Midbrain (tissue), 1 donor: ENCODE data around the gene FBXO24.
"Not testable (repeated sequence)": the region's sequence is repeated elsewhere in the genome, so short reads cannot be mapped to it uniquely, and the experiment has no call there.

Source experiments
- DNase-seq: peaks from one replicate; lab custom pipeline; 2025; lab: John Stamatoyannopoulos, UW

Gene FBXO24

GRCh38 chr7:100586266-100587025 lies at the start of gene FBXO24:
Gene FBXO24 (plus strand): TSS chr7:100586328. CDS start chr7:100586626, 298 bp downstream.
- DNase-seq = peak; percentile 100

- DNase-seq = not testable (repeated sequence)
Measured at GRCh38 chr7:100536695-100537094, 49.4 kb upstream of the FBXO24 start.

DNA sequence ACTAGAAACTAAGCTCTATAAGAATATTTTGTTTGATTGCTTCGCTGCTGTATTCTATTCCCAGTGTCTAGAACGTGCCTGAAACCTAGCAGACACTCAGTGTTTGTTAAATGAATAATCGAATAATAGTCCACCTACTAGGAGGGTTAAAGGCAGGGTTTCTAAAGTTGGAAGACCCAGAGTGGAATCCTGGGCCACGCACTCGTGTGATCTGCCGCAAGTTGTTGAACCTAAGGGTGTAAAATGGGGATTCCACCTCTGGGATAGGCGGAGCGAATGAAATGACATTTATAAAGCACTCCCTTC lies 47.8 kb upstream of the FBXO24 start:
- DNase-seq = no peak

DNA sequence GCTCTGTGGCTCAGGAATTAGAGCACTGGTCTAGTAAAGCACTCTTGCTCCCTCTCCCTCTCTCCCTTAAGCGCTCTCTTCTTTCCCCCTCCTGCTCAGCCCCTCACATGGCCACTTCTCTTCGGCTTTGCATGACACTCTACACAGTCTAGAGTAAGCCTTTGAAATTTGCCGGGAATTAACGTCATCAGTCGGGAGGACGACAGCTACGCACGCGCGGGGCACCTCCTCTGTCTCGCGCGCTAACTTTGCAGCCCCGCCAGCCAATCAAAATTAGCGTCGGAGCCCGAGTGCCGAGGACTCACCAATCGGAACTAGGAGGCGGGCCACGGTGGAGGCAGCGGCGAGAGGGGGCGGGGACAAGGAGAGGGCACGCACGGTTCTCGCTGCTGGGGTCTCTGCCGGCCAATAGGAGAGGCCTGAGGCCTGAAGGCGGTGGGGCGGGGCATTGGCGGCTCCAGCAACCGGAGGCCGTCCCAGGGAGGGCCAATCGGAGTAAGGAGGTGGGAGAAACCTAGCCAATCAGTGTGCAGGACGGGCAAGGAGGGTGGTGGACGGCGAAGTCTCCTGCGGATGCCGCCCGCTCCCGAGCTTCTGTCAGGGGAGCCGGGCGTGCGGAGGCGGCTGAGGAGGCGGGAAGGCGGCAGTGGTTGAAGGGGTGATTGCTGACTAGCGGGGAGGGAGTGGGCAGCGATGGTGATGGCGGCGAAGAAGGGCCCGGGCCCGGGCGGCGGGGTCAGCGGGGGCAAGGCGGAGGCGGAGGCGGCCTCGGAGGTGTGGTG lies 47.3 kb upstream of the FBXO24 start, which contains the start of gene AGFG2:
AGFG2 (plus strand) TSS at position 550 of the 782 bp plus-strand sequence; CDS start at position 694, 144 bp downstream.
- DNase-seq = peak; percentile 100

GRCh38 chr7:100539436-100540006 lies 46.6 kb upstream of the FBXO24 start:
- no peak for DNase-seq

- no peak for DNase-seq
Measured at GRCh38 chr7:100540073-100540723, 45.9 kb upstream of the FBXO24 start.

GRCh38 chr7:100541309-100541708 lies 44.8 kb upstream of the FBXO24 start:
- DNase-seq = not testable (repeated sequence)

DNA sequence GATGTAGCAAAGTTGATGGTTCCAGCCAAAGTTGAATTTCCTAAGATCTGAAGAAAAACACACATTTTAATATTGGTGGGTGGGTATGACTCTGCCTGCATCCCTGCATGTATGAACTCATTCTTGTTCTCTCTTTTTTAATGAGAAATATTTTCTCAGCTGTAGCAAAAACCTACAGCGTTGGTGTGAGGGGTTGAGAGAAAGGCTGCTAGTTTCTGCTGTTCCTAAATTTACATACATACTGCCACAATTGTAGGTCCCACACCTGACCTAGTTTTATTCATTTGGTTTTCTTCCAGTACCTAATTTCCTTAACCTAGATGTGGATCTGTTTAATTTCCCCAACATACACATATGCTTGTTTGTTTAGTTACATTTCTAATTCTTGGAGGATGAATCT lies 42.5 kb upstream of the FBXO24 start:
- no peak for DNase-seq

DNA sequence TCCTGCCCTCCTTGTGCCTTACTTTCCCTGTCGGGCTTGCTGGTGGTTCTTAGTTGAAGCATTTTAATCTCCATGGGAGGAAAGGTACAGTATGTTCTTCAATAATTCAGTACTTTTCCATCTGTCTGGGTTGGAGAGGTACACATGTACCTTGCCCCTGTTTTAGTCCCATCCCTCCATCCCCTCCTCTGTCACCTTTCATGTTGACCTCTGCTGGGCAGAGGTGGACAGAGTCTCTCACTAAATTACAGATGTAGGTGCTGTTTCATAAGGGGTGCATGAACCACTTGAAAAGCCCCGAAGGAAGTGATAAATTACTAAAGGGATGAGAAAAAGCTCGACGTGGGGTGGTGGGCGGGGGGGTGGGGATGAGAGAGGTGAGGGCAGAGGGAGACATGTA lies 41.7 kb upstream of the FBXO24 start:
- DNase-seq = no peak

- DNase-seq = no peak
Measured at GRCh38 chr7:100544967-100545359, 41.2 kb upstream of the FBXO24 start.

- peak; percentile 31 for DNase-seq
Measured at GRCh38 chr7:100545360-100546128, 40.6 kb upstream of the FBXO24 start.

DNA sequence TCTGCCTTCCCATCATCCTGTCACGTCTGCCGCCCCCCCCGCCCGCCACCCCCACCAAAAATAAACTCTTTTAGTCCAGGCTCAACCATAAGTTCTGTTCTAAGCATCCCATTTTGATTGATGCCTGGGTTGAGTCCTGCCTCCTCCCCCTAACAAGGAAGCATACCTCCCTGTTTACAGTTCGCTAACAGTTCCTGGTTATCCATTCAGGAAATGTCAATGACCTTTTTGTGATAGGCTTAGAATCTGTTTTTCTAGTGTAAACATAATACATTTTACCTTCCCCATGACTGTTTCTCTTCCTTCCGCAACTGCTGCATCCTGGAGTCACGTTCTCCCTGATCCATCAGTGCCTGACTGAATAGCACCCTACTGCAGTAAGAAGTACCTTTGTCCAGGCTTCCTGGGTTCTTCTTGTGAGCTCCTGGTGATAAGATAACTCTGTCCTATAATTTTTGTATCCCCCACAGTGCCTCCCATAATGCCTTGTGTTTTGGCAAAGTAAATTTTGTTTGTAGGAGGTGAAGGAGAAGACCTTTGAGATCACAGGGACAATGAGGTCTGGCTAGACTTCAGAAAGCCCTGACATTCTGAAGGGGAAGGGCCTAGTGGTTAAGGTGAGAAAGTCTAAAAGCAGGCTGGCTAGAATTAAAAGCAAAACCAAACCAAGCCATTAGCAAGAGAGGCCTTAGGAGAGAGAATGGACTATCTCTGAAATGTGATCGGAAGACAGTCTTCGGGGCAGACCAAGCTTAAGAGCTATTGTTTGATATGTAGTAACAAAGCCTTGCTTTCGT lies 39.8 kb upstream of the FBXO24 start:
- no peak for DNase-seq

GRCh38 chr7:100546926-100547800 lies 39.0 kb upstream of the FBXO24 start:
- DNase-seq = no peak

DNA sequence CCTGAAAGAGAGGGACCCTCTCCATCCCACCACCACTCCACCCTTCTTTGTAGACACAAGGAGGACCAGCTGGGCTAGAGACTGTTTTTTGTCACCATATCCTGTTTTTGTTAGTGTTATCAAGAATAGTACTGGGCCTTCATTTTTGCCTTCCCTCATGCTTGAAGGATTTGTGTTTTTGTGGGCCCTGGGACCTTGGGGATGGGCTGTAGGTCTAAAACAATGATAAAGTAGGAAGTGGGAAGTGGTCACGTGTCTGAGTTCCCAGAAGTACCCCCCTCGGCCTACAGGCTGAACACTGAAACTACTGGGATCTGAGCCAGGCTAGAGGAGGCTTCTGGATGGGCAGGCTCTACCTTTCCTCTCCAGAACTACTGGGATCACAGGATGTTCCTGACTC lies 38.3 kb upstream of the FBXO24 start:
- DNase-seq = no peak

DNA sequence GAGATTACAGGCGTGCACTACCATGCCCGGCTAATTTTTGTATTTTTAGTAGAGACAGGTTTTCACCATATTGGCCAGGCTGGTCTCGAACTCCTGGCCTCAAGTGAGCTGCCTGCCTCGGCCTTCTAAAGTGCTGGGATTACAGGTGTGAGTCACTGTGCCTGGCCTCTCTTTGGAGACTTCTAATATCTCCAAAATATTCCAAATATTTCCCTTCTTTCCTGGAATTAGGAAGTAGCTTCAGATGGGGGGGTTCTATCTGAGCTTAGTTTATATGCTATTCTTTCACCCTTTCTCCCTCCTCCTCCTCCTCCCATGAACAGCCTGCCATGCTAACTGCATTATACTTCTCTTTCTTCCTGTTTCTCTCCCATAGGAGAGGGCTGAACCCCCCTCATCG lies 37.7 kb upstream of the FBXO24 start:
- DNase-seq = not testable (repeated sequence)

GRCh38 chr7:100552532-100552931 lies 33.6 kb upstream of the FBXO24 start:
- no peak for DNase-seq

DNA sequence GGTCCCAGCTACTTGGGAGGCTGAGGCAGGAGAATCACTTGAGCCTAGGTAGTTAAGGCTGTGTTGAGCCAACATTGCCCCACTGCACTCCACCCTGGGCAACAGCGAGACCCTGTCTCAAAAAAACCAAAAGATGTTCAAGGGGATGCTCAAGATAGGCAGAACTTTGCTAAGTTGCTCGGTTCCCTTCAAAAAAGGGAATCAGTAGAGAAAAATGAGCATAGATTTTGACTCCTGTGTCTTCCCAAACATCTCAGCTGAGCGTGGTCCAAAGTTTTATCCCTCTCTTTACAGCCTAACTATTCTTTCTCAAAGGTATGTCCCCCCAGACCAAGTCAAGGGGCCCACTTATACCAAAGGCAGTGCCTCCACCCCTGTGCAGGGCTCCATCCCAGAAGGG lies 33.1 kb upstream of the FBXO24 start:
- no peak for DNase-seq

- DNase-seq = no peak
Measured at GRCh38 chr7:100555701-100556100, 30.4 kb upstream of the FBXO24 start.

- DNase-seq = no peak
Measured at GRCh38 chr7:100556541-100556940, 29.6 kb upstream of the FBXO24 start.

DNA sequence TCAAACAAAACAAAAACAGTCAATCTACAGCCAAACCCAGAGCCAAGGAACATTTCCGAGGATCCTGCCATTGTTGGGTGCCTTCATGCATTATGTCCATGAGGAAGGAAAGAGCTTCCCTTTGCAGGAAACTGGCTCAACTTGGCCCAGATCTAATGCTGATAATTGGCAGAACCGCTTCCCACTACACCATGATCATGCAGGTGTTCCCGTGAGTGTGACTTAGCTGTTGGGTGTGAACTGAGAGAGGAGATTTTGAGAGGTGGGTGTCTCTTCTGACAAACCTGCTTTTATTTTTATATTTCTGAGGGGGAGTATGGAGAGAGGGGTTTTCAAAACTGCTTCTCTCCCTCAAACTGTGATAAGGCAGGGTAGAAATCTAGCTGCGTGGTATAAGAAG lies 27.0 kb upstream of the FBXO24 start:
- DNase-seq = no peak
